ENCODE measurements around the gene CD248.
"Not testable (repeated sequence)": the region's sequence is repeated elsewhere in the genome, so short reads cannot be mapped to it uniquely, and the experiment has no call there.

CD248 gene

GRCh38 chr11:66314561-66315497 lies 2.0 kb downstream of the CD248 start:
- in situ Hi-C loops (cut with HindIII; ENCODE audit: low sequenced_read_pairs), result no loop called here

- in situ Hi-C loops (cut with HindIII; ENCODE audit: low sequenced_read_pairs), result no loop called here
Measured at GRCh38 chr11:66314186-66314501, 2.7 kb downstream of the CD248 start.

- in situ Hi-C loops (cut with HindIII; ENCODE audit: low sequenced_read_pairs), result no loop called here
Measured at GRCh38 chr11:66313321-66314185, 3.3 kb downstream of the CD248 start.

- in situ Hi-C loops (cut with HindIII; ENCODE audit: low sequenced_read_pairs), result no loop called here
Measured at GRCh38 chr11:66312549-66313320, 4.1 kb downstream of the CD248 start.

- in situ Hi-C loops (cut with HindIII; ENCODE audit: low sequenced_read_pairs), result no loop called here
Measured at GRCh38 chr11:66311965-66312548, 4.8 kb downstream of the CD248 start.

GRCh38 chr11:66311470-66311964 lies 5.3 kb downstream of the CD248 start:
- in situ Hi-C loops (cut with HindIII; ENCODE audit: low sequenced_read_pairs), result no loop called here

GRCh38 chr11:66310803-66311440 lies 5.9 kb downstream of the CD248 start:
- in situ Hi-C loops (cut with HindIII; ENCODE audit: low sequenced_read_pairs), result not testable (repeated sequence)

- in situ Hi-C loops (cut with HindIII; ENCODE audit: low sequenced_read_pairs), result no loop called here
Measured at GRCh38 chr11:66310324-66310723, 6.5 kb downstream of the CD248 start.

GRCh38 chr11:66309475-66309874 lies 7.4 kb downstream of the CD248 start:
- in situ Hi-C loops (cut with HindIII; ENCODE audit: low sequenced_read_pairs), result no loop called here

- in situ Hi-C loops (cut with HindIII; ENCODE audit: low sequenced_read_pairs), result no loop called here
Measured at GRCh38 chr11:66302656-66303055, 14.2 kb downstream of the CD248 start.

- in situ Hi-C loops (cut with HindIII; ENCODE audit: low sequenced_read_pairs), result no loop called here
Measured at GRCh38 chr11:66299186-66299585, 17.7 kb downstream of the CD248 start.

GRCh38 chr11:66297610-66298009 lies 19.2 kb downstream of the CD248 start:
- in situ Hi-C loops (cut with HindIII; ENCODE audit: low sequenced_read_pairs), result no loop called here

- in situ Hi-C loops (cut with HindIII; ENCODE audit: low sequenced_read_pairs), result no loop called here
Measured at GRCh38 chr11:66294626-66295620, 21.9 kb downstream of the CD248 start.

- in situ Hi-C loops (cut with HindIII; ENCODE audit: low sequenced_read_pairs), result no loop called here
Measured at GRCh38 chr11:66293777-66294625, 22.8 kb downstream of the CD248 start.

- in situ Hi-C loops (cut with HindIII; ENCODE audit: low sequenced_read_pairs), result no loop called here
Measured at GRCh38 chr11:66293352-66293751, 23.5 kb downstream of the CD248 start.

- in situ Hi-C loops (cut with HindIII; ENCODE audit: low sequenced_read_pairs), result no loop called here
Measured at GRCh38 chr11:66292543-66293332, 24.1 kb downstream of the CD248 start.

Measured in DLD1 (cell line).